GM12878 (cell line): ENCODE results near the gene SPAG9.

Experiments
- EGR1 ChIP-seq, 2 experiments: IDR thresholded peaks; 1 replicate in 1 of 2; 2 replicates in 1 of 2; pipeline ENCODE4 v1.6.1; 2011 to 2012; ENCODE audit warnings: low read depth in 2 of 2, low read length in 2 of 2, borderline replicate concordance in 1 of 2, mild to moderate bottlenecking in 1 of 2, moderate library complexity in 1 of 2
- EZH2 ChIP-seq: IDR thresholded peaks from 2 replicates; pipeline ENCODE4 v1.6.1; 2012; ENCODE audit warnings: low read depth, mild to moderate bottlenecking, control low read depth, inconsistent platforms, low read length, borderline replicate concordance; ENCODE audit not compliant: control insufficient read depth
- IRF4 ChIP-seq: IDR thresholded peaks from 2 replicates; pipeline ENCODE4 v1.6.1; 2011; ENCODE audit warnings: low read depth, low read length
- JUNB ChIP-seq: IDR thresholded peaks from 2 replicates; pipeline ENCODE4 v1.6.1; 2016; ENCODE audit warnings: antibody characterized with exemption, mild to moderate bottlenecking
- NFIC ChIP-seq: IDR thresholded peaks from 2 replicates; pipeline ENCODE4 v1.6.1; 2012; ENCODE audit warnings: low read depth, mild to moderate bottlenecking, inconsistent platforms, low read length, moderate library complexity
- NFXL1 ChIP-seq: fragments of 450-650 bp; IDR thresholded peaks from 2 replicates; pipeline ENCODE4 v1.6.1; 2017; ENCODE audit warnings: antibody characterized with exemption, mild to moderate bottlenecking, borderline replicate concordance
- NRF1 ChIP-seq: conservative IDR thresholded peaks from 2 replicates; pipeline ENCODE4 v1.6.1; 2011; ENCODE audit warnings: mild to moderate bottlenecking, low read depth, low read length, improper control_type of control experiment
- RBBP5 ChIP-seq: fragments of 200-600 bp; sonication (generic); conservative IDR thresholded peaks from 2 replicates; pipeline ENCODE4 v1.6.1; 2016
- SMC3 ChIP-seq: IDR thresholded peaks from 2 replicates; pipeline ENCODE4 v1.6.1; 2011; ENCODE audit warnings: low read length, improper control_type of control experiment, borderline replicate concordance
- ZBED1 ChIP-seq: IDR thresholded peaks from 2 replicates; pipeline ENCODE4 v1.6.1; 2016; ENCODE audit warnings: borderline replicate concordance
- TF ChIP-seq, protein P1 (sequence below): IDR thresholded peaks from 2 replicates; pipeline ENCODE4 v1.6.1; 2011; ENCODE audit warnings: low read depth, low read length, improper control_type of control experiment, borderline replicate concordance
- TF ChIP-seq, protein P2 (sequence below): fragments of 150-350 bp; IDR thresholded peaks from 2 replicates; pipeline ENCODE4 v1.6.1; 2014; ENCODE audit warnings: mild to moderate bottlenecking, low read depth, low read length

DNA sequence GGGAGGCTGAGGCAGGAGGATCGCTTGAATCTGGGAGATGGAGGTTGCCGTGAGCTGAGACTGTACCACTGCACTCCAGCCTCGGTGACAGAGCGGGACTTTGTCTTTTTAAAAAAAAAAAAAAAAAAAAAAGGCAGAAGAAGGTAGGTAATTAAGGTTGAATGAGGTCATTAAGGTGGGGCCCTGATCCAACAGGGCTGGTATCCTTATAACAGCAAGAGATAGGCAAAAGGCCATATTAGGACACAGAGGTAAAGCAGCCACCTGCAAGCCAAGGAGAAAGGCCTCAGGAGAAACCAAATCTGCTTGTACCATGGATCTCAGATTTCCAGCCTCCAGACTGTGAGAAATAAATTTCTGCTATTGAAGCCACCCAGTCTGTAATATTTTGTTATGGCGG, 60.3 kb downstream of the SPAG9 start:
- TF ChIP-seq RBBP5 (no peak), NFIC (no peak), NFXL1 (no peak), IRF4 (no peak), SMC3 (no peak), ZBED1 (no peak), EZH2 (no peak), NRF1 (no peak), EGR1 (IDR thresholded peaks at IDR 0.05; ENCODE audit: borderline replicate concordance in 1 of 2, low read depth in 2 of 2, low read length in 2 of 2) (no peak), JUNB (no peak)
- TF ChIP-seq, protein P1, sequence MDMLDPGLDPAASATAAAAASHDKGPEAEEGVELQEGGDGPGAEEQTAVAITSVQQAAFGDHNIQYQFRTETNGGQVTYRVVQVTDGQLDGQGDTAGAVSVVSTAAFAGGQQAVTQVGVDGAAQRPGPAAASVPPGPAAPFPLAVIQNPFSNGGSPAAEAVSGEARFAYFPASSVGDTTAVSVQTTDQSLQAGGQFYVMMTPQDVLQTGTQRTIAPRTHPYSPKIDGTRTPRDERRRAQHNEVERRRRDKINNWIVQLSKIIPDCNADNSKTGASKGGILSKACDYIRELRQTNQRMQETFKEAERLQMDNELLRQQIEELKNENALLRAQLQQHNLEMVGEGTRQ: no peak
- TF ChIP-seq, protein P2, sequence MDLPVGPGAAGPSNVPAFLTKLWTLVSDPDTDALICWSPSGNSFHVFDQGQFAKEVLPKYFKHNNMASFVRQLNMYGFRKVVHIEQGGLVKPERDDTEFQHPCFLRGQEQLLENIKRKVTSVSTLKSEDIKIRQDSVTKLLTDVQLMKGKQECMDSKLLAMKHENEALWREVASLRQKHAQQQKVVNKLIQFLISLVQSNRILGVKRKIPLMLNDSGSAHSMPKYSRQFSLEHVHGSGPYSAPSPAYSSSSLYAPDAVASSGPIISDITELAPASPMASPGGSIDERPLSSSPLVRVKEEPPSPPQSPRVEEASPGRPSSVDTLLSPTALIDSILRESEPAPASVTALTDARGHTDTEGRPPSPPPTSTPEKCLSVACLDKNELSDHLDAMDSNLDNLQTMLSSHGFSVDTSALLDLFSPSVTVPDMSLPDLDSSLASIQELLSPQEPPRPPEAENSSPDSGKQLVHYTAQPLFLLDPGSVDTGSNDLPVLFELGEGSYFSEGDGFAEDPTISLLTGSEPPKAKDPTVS: no peak
